Measurements from ENCODE around the gene CTDNEP1. TPM values are rescaled to one million over a fixed set of nuclear protein-coding genes. Genes with fewer than 3 reads are reported as not detected.
A peak's percentile ranks its signal among the peaks of the same experiment; 100 is the strongest.

Gene CTDNEP1
- total RNA-seq, 4 donors from 2014 or later = 33.8 to 66.3 (median 52.5) TPM

- Histone ChIP-seq H3K27ac (peak overlapping the region in 2 of 4 donors; percentile 11 to 62), H3K4me1 (peaks cover 2 to 29% (median 6%) of the 10 kb centered on the region in 3 donors), H3K9me3 (no peaks in the 10 kb centered on the region), H3K27me3 (no peaks in the 10 kb centered on the region), H3K4me3 (no peak overlapping the region), H3K36me3 (peaks cover 0 to 88% of the 10 kb centered on the region in 2 donors)
- TF ChIP-seq EP300 (IDR thresholded peaks at IDR 0.05) (no peak), POLR2A (IDR thresholded peaks at IDR 0.05) (no peak), CTCF (IDR thresholded peaks at IDR 0.05) (no peak), POLR2AphosphoS5 (IDR thresholded peaks at IDR 0.05) (no peak)
- no peak for ATAC-seq
- 87% methylated on average over 3 of the region's 15 CpGs; no CpG with 5 or more reads in 1 of the 2 donors for WGBS, 2 donors (ENCODE audit: low coverage in 1 of 2)
Measured at GRCh38 chr17:7224661-7225111, 26.8 kb downstream of the CTDNEP1 start.

- Histone ChIP-seq H3K4me1 (peaks cover 2 to 34% (median 6%) of the 10 kb centered on the region in 3 donors), H3K4me3 (no peak overlapping the region), H3K27me3 (no peaks in the 10 kb centered on the region), H3K36me3 (peaks cover 0 to 82% of the 10 kb centered on the region in 2 donors), H3K27ac (peak overlapping the region in 2 of 4 donors; percentile 25 to 62), H3K9me3 (no peaks in the 10 kb centered on the region)
- WGBS, 2 donors (ENCODE audit: low coverage in 1 of 2) = 78% methylated on average over 10 of the region's 10 CpGs; no CpG with 5 or more reads in 1 of the 2 donors
- peak; percentile 20 for TF ChIP-seq POLR2AphosphoS5 (IDR thresholded peaks at IDR 0.05)
- no peak for TF ChIP-seq EP300 (IDR thresholded peaks at IDR 0.05)
- no peak for TF ChIP-seq CTCF (IDR thresholded peaks at IDR 0.05)
- no peak for ATAC-seq
Measured at GRCh38 chr17:7224110-7224509, 27.4 kb downstream of the CTDNEP1 start.

DNA sequence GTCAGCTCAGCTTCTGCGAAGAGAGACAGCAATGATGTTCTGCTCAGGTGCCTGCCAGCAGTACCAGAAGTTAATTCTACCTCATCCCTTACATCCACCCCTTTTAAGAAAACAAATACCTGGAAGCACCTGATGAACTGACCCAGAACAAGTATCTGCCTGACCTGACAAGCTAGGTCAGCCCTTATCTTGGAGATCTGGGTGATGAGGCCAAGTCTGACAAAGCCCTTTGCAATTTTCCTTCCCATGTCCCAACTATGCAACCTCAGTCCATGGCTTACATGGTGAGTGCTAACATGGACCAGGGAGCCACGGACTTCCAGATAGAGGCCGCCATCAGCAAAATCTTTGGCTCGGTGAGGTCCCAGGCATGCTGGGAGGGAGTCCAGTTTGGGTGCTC lies 28.2 kb downstream of the CTDNEP1 start:
- no CpG with 5 or more reads among the region's 4 CpGs for WGBS, 2 donors (ENCODE audit: low coverage in 1 of 2)

DNA sequence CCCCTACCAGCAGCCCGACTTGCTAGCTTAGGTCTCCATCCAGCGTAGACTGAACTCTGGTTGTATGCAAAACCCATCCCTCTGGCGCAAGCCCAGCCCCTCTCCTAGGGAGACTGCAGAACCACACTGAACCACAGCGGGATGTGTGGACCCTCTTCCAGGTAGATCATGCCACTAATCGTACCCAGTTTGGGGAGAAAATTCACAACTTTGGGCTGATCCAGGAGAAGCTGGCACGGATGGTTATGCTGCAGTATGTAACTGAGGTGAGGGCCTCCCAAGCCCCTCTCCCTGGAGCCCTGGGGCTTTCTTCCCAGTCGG lies 28.6 kb downstream of the CTDNEP1 start:
- 20% methylated on average over 1 of the region's 7 CpGs; no CpG with 5 or more reads in 1 of the 2 donors for WGBS, 2 donors (ENCODE audit: low coverage in 1 of 2)
- peak overlapping the region in 3 of 4 donors; percentile 7 to 88 (median 38) for H3K27ac ChIP-seq
- no peak overlapping the region for H3K4me3 ChIP-seq
- peaks cover 0 to 70% of the 10 kb centered on the region in 2 donors for H3K36me3 ChIP-seq
- no peak for ATAC-seq
- H3K4me1 ChIP-seq = peaks cover 2 to 45% (median 11%) of the 10 kb centered on the region in 3 donors
- H3K27me3 ChIP-seq = no peaks in the 10 kb centered on the region
- no peaks in the 10 kb centered on the region for H3K9me3 ChIP-seq
- no peak for TF ChIP-seq POLR2A (IDR thresholded peaks at IDR 0.05)
- TF ChIP-seq POLR2AphosphoS5 (IDR thresholded peaks at IDR 0.05) = no peak
- no peak for TF ChIP-seq CTCF (IDR thresholded peaks at IDR 0.05)
- no peak for TF ChIP-seq EP300 (IDR thresholded peaks at IDR 0.05)

More for the DNA sequence above, 28.2 kb downstream of the CTDNEP1 start:
- Histone ChIP-seq H3K4me3 (no peak overlapping the region), H3K27ac (peak overlapping the region in 2 of 4 donors; percentile 7 to 38), H3K36me3 (peaks cover 0 to 75% of the 10 kb centered on the region in 2 donors), H3K9me3 (no peaks in the 10 kb centered on the region), H3K4me1 (peaks cover 2 to 41% (median 7%) of the 10 kb centered on the region in 3 donors), H3K27me3 (no peaks in the 10 kb centered on the region)
- no peak for ATAC-seq
- TF ChIP-seq CTCF (IDR thresholded peaks at IDR 0.05) = no peak
- no peak for TF ChIP-seq EP300 (IDR thresholded peaks at IDR 0.05)
- TF ChIP-seq POLR2AphosphoS5 (IDR thresholded peaks at IDR 0.05) = no peak
- TF ChIP-seq POLR2A (IDR thresholded peaks at IDR 0.05) = no peak
